Measurements from ENCODE around the gene ADD2. TPM values are rescaled to one million over a fixed set of nuclear protein-coding genes. Genes with fewer than 3 reads are reported as not detected.

ADD2 gene
- total RNA-seq, 1 donor from 2014 or later = 1.1 TPM

DNA sequence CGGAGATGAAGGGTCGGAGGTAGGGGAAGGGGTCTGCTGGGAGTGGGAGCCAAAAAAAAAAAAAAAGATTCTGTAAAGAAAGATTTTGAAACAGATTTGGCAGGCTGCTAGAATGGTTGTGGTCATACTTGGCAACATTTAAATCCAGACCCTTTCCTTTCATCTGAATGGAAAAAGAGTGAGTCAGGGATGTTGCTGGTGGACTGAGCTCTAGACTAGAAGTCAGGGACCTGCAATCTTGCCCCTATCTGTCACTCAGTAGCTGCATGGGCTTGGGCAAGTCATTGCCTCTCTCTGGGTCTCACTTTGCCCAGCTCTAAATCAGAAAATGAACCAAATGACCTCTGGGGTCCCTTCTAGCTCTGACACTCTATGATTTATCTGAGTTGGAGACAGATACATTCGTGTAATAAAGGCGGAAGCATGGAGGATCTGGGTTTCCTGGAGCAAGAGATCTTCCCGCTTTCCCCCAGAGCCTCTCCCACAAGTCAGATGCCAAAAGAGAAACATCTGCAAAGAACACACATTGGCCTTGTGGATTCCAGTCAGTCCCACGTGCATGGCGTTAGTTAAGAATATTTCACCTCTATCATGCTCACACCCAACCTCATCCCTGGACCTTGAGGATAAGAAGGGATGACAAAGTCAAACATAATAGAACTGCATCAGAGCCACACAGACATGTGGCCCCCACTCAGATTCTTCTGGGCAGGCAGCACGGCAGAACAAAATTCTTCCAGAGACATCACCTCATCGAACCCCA is 58.5 kb downstream of the ADD2 start:
- TF ChIP-seq, protein P1, sequence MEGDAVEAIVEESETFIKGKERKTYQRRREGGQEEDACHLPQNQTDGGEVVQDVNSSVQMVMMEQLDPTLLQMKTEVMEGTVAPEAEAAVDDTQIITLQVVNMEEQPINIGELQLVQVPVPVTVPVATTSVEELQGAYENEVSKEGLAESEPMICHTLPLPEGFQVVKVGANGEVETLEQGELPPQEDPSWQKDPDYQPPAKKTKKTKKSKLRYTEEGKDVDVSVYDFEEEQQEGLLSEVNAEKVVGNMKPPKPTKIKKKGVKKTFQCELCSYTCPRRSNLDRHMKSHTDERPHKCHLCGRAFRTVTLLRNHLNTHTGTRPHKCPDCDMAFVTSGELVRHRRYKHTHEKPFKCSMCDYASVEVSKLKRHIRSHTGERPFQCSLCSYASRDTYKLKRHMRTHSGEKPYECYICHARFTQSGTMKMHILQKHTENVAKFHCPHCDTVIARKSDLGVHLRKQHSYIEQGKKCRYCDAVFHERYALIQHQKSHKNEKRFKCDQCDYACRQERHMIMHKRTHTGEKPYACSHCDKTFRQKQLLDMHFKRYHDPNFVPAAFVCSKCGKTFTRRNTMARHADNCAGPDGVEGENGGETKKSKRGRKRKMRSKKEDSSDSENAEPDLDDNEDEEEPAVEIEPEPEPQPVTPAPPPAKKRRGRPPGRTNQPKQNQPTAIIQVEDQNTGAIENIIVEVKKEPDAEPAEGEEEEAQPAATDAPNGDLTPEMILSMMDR (IDR thresholded peaks at IDR 0.05; ENCODE audit: unreplicated experiment) = no peak
- Mint-ChIP-seq H3K27me3 (peaks cover 3% of the 10 kb centered on the region), H3K36me3 (ENCODE audit: insufficient read depth) (no peaks in the 10 kb centered on the region), H3K4me1 (ENCODE audit: low read depth) (no peaks in the 10 kb centered on the region), H3K27ac (no peak overlapping the region), H3K4me3 (ENCODE audit: low read depth) (no peak overlapping the region), H3K9me3 (ENCODE audit: low read depth) (no peaks in the 10 kb centered on the region)
- no peak for DNase-seq (ENCODE audit: low spot score, unreplicated experiment)

DNA sequence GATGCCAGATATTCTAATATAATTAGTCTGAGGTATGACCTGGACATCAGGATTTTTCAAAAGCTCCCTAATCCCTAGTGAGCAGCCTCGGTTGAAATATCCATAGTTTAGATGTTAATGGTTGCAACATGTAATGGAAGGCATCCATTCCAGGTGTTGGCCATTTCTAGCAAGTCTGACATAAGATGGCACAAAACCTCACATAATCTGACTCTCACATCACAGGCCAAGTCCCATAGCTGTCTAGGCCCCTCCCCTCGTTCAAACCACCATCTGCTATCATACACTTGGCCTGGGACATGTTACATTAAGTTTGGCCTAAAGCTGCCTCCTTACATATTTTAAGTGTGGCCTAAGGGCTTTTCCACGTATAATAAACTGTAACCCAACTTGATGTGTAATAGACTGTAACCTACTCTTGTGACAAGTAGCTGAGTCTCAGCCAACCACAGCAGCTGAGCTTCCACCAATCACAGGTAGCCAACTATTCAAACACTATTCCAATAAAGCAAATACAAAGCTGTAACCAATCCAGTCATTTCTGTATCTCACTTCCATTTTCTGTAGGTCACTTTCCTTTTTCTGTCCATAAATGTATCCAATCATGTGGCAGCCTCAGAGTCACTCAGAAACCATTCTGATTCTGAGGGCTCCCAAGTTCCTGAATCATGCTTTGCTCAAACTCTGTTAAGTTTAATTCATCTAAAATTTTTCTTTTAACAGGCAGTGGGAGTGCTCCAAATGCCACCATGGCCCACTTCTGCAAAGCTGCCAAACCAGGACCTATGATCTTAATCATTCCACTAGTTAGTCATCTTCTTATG is 59.4 kb downstream of the ADD2 start:
- Mint-ChIP-seq H3K9me3 (ENCODE audit: low read depth) (no peaks in the 10 kb centered on the region), H3K4me3 (ENCODE audit: low read depth) (no peak overlapping the region), H3K27me3 (peaks cover 3% of the 10 kb centered on the region), H3K27ac (no peak overlapping the region), H3K4me1 (ENCODE audit: low read depth) (no peaks in the 10 kb centered on the region), H3K36me3 (ENCODE audit: insufficient read depth) (no peaks in the 10 kb centered on the region)
- DNase-seq (ENCODE audit: low spot score, unreplicated experiment) = no peak
- TF ChIP-seq, protein P1 (IDR thresholded peaks at IDR 0.05; ENCODE audit: unreplicated experiment) = no peak

DNA sequence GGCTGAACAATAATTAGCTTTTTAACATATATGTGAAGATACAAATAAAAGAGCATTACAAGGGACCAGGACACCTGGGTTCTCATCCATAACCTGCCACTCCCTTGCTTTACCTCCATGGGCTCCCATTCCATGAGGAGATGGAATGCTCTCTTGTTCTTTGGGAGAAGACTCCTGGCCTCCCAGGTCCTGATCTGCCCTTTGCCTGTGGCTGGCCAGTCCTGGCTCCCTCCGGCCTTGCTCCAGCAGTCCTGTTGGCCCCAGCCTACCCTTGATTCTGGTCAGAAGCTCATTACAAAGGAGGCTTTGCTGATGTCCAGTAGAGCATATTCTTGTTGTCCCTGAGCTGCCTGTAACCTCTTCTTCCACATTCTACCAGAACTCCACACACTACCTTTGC is 60.3 kb downstream of the ADD2 start:
- Mint-ChIP-seq H3K4me1 (ENCODE audit: low read depth) (no peaks in the 10 kb centered on the region), H3K4me3 (ENCODE audit: low read depth) (no peak overlapping the region), H3K27ac (no peak overlapping the region), H3K9me3 (ENCODE audit: low read depth) (no peaks in the 10 kb centered on the region), H3K27me3 (peaks cover 3% of the 10 kb centered on the region), H3K36me3 (ENCODE audit: insufficient read depth) (no peaks in the 10 kb centered on the region)
- TF ChIP-seq, protein P1 (IDR thresholded peaks at IDR 0.05; ENCODE audit: unreplicated experiment) = no peak
- no peak for DNase-seq (ENCODE audit: low spot score, unreplicated experiment)

DNA sequence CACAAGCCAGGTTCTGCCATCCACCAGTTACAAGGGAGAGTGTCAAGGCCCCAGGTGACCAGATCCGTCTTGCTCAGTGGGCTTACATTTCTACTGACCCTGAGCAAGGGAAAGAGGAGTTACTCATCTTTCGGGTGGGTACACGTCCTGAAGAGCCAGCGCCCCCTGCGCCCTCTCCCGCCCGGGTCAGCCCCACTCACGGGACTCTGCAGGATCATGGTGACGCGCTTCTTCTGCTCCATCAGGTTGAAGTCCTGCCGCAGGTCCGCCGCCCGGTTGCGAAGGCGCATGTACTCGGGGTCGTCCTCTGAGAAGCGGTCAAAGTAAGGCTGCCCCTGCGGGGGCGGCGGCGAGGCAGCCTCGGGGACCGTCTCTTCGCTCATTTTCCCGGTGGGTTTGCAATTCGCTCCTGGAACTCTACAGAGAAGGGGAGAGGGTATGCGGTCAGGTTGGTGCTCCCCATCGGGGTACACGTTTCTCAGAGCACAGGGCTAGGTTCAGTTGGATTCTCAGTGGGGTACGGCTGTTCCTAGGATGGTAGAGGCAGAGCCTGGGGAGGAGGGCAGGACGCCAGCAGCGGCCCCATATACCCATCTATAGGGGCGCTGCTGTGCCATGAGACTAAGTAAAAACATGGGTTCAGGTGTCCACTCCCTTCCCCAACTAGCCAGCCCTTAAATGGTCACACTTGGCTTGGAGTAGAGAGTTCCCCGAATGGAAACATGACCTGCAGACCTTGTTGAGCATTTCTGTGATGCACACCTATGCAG is 61.8 kb downstream of the ADD2 start:
- H3K27me3 Mint-ChIP-seq = peaks cover 3% of the 10 kb centered on the region
- no peaks in the 10 kb centered on the region for H3K4me1 Mint-ChIP-seq (ENCODE audit: low read depth)
- no peak overlapping the region for H3K27ac Mint-ChIP-seq
- no peaks in the 10 kb centered on the region for H3K36me3 Mint-ChIP-seq (ENCODE audit: insufficient read depth)
- no peak for DNase-seq (ENCODE audit: low spot score, unreplicated experiment)
- no peak overlapping the region for H3K4me3 Mint-ChIP-seq (ENCODE audit: low read depth)
- TF ChIP-seq, protein P1 (IDR thresholded peaks at IDR 0.05; ENCODE audit: unreplicated experiment) = no peak
- H3K9me3 Mint-ChIP-seq (ENCODE audit: low read depth) = no peaks in the 10 kb centered on the region
